ENCODE results near the gene TMBIM1. TPM values are rescaled to one million over a fixed set of nuclear protein-coding genes. Genes with fewer than 3 reads are reported as not detected.
A peak's percentile ranks its signal among the peaks of the same experiment; 100 is the strongest.

The TMBIM1 gene
- total and polyA plus RNA-seq, 9 of the 15 experiments (the other 6 are each of a cell fraction or from before 2014, with no cell fraction given) = 14.2 to 105 (median 47.0) TPM

- FAIRE-seq = peak; percentile 68
- in situ Hi-C loops (cut with MboI) (loop anchor here (5.0 kb wide), 1 partner anchor 90 kb away; the partner anchor contains the start of gene CXCR1), intact Hi-C loops (cut with micrococcal nuclease) (loop anchor here (2.0 to 5.0 kb wide), 2 partner anchors 71 to 90 kb away; partner anchors contain the start of gene CXCR1)
- peak overlapping the region; percentile 58 for H3K4me2 ChIP-seq (ENCODE audit: insufficient read depth, low read length)
- TF ChIP-seq RAD21 (CRISPR knock-in tag; conservative IDR thresholded peaks at IDR 0.05 in 1 of 2, IDR thresholded peaks at IDR 0.05 in 1 of 2) (peak in 1 of 2 experiments; percentile 56; a peak in 3 of 4 replicates), KLF16 (IDR thresholded peaks at IDR 0.05) (peak; percentile 25; the same call in 1 of the 2 replicates), CTCF (IDR thresholded peaks at IDR 0.05 in 2 of 3, conservative IDR thresholded peaks at IDR 0.05 in 1 of 3; ENCODE audit: insufficient read depth in 2 of 3, low read depth in 1 of 3, low read length in 3 of 3) (peak; percentile 73 to 79 (median 75)), CTCFL (IDR thresholded peaks at IDR 0.05; ENCODE audit: borderline replicate concordance, insufficient read depth, low read depth, low read length, poor library complexity, severe bottlenecking) (peak; percentile 76), PRDM10 (IDR thresholded peaks at IDR 0.05; ENCODE audit: partially characterized antibody) (peak; percentile 46), YY1 (IDR thresholded peaks at IDR 0.05; ENCODE audit: borderline replicate concordance in 1 of 3, control insufficient read depth in 1 of 3, extremely low read depth in 1 of 3, insufficient read depth in 3 of 3, insufficient read length in 1 of 3, insufficient replicate concordance in 2 of 3, low read depth in 1 of 3, low read length in 2 of 3) (peak in 1 of 3 experiments; percentile 8), SMC3 (conservative IDR thresholded peaks at IDR 0.05; ENCODE audit: insufficient read depth, low read depth, low read length) (0 out of 2 replicates have a peak, but pooled peaks have one; percentile 31), SPI1 (IDR thresholded peaks at IDR 0.05; ENCODE audit: borderline replicate concordance, low read depth, low read length) (peak; percentile 44; the same call in 1 of the 2 replicates), ZNF444 (CRISPR knock-in tag; IDR thresholded peaks at IDR 0.05) (no peak), EGR1 (conservative IDR thresholded peaks at IDR 0.05) (peak; percentile 56), ZNF384 (IDR thresholded peaks at IDR 0.05; ENCODE audit: low read depth, low read length) (no peak)
- WGBS (ENCODE audit: insufficient coverage, low coverage, missing lambda C conversion rate) = 43% methylated on average over 4 of the region's 8 CpGs
- H2AFZ ChIP-seq (ENCODE audit: low read depth, low read length) = peak overlapping the region; percentile 86
- peak overlapping the region in 1 of 2 experiments; percentile 25; a peak in 1 of 4 replicates for H3K9ac ChIP-seq (ENCODE audit: insufficient read depth in 1 of 2, low read depth in 2 of 2, low read length in 2 of 2)
- ChIA-PET POLR2A (interaction anchor here (0.5 to 1.5 kb wide), 7 partner anchors 8 to 150 kb away, joined by 3 to 7 read pairs (median 3); no protein-coding TSS in a partner anchor), CTCF (ENCODE audit: low intra/inter-chr PET ratio) (interaction anchor here (0.8 to 1.1 kb wide), 2 partner anchors 71 to 88 kb away, joined by 3 to 8 read pairs; no protein-coding TSS in a partner anchor)
- no TSS peak for BruUV-seq (replicated peaks)
- H3K9me1 ChIP-seq (ENCODE audit: control insufficient read depth, insufficient read depth, low read length) = no peaks in the 10 kb centered on the region
- H3K9me3 ChIP-seq (replicated peaks; ENCODE audit: control insufficient read depth, insufficient read depth, low read depth, low read length) = no peaks in the 10 kb centered on the region
- H3K4me1 ChIP-seq (replicated peaks in 1 of 2; ENCODE audit: control insufficient read depth in 2 of 2, insufficient read depth in 2 of 2, low read length in 2 of 2) = peaks cover 1 to 3% of the 10 kb centered on the region in 2 experiments; a peak in 4 of 5 replicates
- no peaks in the 10 kb centered on the region for H3K27me3 ChIP-seq (ENCODE audit: control insufficient read depth in 2 of 2, insufficient read depth in 2 of 2, low read length in 2 of 2)
- H3K79me2 ChIP-seq (ENCODE audit: control insufficient read depth, insufficient read depth, low read length) = no peaks in the 10 kb centered on the region
- no peaks in the 10 kb centered on the region for H4K20me1 ChIP-seq (replicated peaks; ENCODE audit: control insufficient read depth, insufficient read depth, low read length)
- H3K36me3 ChIP-seq (ENCODE audit: control insufficient read depth, insufficient read depth, low read length) = peaks cover 28% of the 10 kb centered on the region; the same call in 2 of the 3 replicates
- DNase-seq (ENCODE audit: extremely low read depth in 1 of 4, low spot score in 3 of 4) = peak; percentile 62 to 71 (median 66)
- peak; percentile 88 for ATAC-seq
- no peak overlapping the region for H3K4me3 ChIP-seq
- peak overlapping the region; percentile 12; the same call in 2 of the 3 replicates for H3K27ac ChIP-seq (ENCODE audit: extremely low read depth, low read depth, low read length)
Measured at GRCh38 chr2:218257390-218257981, 34.8 kb downstream of the TMBIM1 start.
